Effector CD4-positive, alpha-beta T cell (primary cell): ENCODE data around the gene GMPR2.
A peak's percentile ranks its signal among the peaks of the same experiment; 100 is the strongest.
"Not testable (repeated sequence)": the region's sequence is repeated elsewhere in the genome, so short reads cannot be mapped to it uniquely, and the experiment has no call there.

ENCODE experiments used
- DNase-seq: peaks from one replicate; pipeline ENCODE4 v3.0.0-alpha.2; 2020

The GMPR2 gene

DNA sequence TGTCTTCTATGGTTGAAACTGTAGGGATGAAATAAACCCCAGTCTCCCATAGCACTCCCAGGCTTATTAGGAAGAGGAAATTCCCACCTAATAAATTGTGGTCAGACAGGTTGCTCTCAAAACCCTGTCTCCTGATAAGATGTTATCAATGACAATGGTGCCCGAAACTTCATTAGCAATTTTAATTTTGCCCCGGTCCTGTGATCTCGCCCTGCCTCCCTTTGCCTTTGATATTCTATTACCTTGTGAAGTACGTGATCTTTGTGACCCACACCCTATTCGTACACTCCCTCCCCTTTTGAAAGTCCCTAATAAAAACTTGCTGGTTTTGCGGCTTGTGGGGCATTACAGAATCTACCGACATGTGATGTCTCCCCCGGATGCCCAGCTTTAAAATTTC lies 30.2 kb upstream of the GMPR2 start:
- not testable (repeated sequence) for DNase-seq

DNA sequence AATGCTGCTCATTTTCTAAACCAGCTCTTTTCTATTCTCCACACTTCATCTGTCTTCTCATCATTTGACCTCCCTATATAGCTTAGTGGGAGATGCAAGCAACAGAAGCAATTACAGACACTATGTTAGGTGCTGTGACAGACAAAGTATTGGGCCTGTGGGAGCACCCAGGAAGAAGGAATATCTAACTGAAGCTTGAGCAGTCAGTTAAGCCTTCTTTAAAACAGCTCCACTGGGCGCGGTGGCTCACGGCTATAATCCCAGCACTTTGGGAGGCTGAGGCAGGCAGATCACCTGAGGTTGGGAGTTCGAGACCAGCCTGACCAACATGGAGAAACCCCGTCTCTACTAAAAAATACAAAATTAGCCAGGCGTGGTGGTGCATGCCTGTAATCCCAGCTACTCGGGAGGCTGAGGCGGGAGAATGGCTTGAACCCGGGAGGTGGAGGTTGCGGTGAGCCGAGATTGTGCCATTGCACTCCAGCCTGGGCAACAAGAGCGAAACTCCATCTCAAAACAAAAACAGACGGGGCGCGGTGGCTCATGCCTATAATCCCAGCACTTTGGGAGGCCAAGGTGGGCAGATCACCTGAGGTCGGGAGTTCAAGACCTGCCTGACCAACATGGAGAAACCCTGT lies 29.4 kb upstream of the GMPR2 start:
- DNase-seq, result not testable (repeated sequence)

DNA sequence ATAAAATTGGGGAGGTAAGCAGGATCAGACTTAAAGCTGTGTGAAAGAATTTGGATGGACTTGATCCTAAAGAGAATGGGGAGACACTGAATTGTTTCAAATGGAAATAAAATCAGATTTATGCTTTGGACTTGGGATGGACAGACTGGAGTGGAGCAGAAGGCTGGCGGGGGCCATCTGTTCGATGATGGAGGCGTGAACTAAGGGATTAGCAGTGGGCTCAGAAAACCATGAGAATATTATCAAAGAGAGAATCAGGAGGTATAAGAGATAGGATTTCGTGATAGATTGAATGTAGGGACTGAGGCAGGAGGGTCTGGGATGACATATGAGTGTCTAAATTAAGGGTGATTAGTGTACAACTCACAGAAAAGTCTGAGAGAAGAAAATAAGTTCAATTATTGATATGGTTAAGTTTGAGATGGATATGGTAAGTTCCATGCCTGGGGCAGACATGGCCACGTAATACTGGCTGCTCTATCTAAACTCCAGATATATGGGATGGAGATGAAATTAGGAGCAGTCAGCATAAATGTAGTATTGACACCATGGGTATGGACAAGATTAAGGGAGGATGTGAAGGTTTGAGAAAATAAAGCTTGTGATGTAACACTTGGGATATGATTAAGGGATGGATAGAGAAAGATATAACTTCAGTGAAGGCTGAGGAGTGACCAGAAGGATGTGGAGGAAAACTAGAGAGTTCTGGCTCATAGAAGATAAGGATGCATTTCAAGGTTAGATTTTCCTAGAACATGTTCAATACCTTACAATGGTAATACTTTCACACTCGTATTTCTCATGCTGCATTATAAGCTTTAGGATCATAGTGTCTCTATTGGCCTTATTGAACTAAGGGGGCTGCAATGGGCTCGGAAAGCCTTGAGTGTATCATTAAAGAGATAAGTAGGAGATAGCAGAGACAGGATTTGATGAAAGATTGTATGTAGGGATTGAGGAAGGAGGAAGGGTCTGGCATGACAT lies 28.3 kb upstream of the GMPR2 start:
- no peak for DNase-seq

- no peak for DNase-seq
Observed at GRCh38 chr14:24206260-24207103, 26.2 kb upstream of the GMPR2 start.

DNA sequence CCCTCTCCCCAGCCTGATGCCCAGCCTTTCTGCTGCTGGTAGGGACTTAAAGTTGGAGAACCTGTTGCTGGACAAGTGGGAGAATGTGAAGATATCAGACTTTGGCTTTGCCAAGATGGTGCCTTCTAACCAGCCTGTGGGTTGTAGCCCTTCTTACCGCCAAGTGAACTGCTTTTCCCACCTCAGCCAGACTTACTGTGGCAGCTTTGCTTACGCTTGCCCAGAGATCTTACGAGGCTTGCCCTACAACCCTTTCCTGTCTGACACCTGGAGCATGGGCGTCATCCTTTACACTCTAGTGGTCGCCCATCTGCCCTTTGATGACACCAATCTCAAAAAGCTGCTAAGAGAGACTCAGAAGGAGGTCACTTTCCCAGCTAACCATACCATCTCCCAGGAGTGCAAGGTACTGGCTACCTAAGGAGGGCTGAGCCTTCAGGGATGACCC lies 25.6 kb upstream of the GMPR2 start:
- no peak for DNase-seq

- DNase-seq, result no peak
Observed at GRCh38 chr14:24207625-24208024, 25.1 kb upstream of the GMPR2 start.

GRCh38 chr14:24211311-24211710 lies 21.4 kb upstream of the GMPR2 start:
- no peak for DNase-seq

- peak; percentile 97 for DNase-seq
Observed at GRCh38 chr14:24212924-24213865, 19.5 kb upstream of the GMPR2 start, which contains the start of gene CHMP4A. Gene CHMP4A, minus strand, starts transcription at chr14:24213488. Its CDS starts 49 bp downstream, at chr14:24213439.

DNA sequence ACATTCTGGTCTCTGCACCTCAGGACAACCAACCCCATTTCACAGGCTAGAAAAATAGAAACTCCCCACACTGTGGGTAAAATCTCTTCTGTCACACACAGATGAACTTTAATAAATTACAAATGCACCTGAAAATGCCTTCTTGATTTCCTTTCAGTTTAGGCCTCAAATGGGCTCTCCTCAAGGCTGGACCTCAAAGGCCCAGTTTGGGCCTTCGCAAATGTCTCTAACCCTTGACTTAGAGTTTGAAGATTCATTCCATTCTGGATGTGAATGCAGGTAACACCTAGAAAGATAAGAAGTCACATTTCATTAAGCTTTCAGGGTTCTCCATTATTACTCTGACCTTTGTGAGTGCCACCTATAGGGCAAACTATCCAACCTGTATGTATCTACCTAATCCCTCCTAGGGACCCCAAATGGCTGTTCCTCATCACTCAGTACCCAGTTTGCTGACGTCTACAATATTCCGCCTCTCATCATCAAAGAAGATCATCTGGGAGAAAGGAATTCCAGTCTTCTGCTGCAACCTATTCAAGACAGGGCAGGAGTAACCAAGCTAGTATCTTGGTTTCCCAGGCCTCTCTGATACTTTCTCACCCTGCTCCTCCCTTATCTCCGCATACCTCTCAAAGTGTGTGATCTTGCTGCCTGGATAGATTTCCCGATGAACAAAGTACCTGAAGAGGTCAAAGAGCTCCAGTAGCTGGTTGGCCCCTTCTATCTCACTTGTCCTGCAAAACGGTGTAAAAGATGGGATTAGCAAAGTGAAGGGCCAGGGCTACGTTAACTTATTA lies 18.7 kb upstream of the GMPR2 start:
- DNase-seq, result no peak

- peak; percentile 85 for DNase-seq
Observed at GRCh38 chr14:24215495-24216344, 17.0 kb upstream of the GMPR2 start, which contains the start of gene MDP1. Gene MDP1, minus strand, starts transcription at chr14:24216066. Its CDS starts 111 bp downstream, at chr14:24215955.

- DNase-seq, result no peak
Observed at GRCh38 chr14:24216345-24216699, 16.4 kb upstream of the GMPR2 start.

DNA sequence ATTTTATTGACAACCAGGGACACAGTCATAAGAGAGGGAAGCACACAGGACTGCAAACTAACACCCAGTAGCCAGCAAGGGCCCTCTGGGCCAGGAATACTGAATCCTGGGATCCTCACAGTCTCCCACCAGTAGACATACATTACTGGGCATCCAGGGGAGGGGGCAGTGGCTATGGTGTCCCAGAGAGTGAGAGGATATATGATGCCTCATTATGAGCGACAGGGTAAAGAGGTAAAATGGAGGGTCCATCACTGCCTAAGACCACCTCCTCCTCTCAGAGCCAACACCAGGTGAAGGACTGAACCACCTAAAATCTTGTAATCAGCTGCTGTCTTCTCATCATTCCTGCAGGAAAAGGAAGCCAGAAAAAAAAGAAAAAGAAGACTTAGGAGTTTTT lies 15.9 kb upstream of the GMPR2 start:
- DNase-seq, result not testable (repeated sequence)

GRCh38 chr14:24219080-24219479 lies 13.6 kb upstream of the GMPR2 start:
- DNase-seq, result no peak

- DNase-seq, result no peak
Observed at GRCh38 chr14:24219521-24219920, 13.2 kb upstream of the GMPR2 start.

GRCh38 chr14:24222987-24223386 lies 9.7 kb upstream of the GMPR2 start:
- not testable (repeated sequence) for DNase-seq

DNA sequence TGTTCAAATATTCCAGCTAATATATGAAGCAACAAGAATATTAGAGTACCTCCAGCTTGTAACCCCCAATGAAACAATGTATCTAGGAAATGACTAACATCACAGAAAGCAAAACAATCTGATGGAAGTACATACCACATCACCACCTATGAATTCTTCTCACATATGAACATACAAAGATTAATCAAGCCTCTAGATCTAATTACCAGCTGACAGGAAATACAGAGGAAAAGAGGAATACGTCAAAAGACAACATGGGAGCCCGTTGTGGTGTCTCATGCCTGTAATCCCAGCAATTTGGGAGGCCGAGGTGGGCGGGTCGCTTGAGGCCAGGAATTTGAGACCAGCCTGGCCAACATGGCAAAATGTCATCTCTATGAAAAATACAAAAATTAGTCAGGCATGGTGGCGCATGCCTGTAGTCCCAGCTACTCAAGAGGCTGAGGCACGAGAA lies 8.1 kb upstream of the GMPR2 start:
- DNase-seq, result no peak

DNA sequence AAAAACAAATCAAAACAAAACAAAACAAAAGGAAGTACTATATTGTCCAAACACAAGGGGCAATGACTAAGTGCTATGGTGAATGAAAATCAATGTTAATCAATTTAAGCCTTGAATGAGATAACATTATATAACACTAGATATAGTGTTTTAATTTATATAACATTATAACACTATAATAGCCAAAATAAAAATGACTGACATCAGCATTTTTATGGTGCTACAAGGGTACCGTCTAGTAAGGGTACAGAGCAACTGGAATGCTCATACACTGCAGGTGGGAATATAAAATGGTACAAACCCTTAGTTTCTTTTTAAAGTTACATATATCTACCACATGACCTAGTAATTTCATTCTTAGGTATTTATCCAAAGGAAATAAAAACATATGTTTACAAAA lies 6.3 kb upstream of the GMPR2 start:
- no peak for DNase-seq

DNA sequence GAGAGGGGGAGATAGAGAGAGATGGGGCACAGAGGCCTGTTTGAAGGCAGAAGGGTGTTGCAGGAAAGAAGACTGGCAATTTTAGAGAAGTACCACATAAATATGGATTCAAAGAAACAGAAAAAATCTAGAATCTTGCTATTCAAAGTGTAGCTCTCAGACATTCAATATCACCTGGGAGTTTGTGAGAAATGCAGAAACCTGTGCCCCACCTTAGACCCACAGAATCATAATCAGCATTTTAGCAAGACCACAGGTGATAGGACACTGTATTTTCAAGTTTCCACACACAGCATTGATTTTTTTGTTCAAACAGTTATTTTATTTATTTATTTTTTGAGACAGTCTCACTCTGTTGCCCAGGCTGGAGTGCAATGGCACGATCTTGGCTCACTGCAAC lies 3.8 kb upstream of the GMPR2 start:
- DNase-seq, result no peak

DNA sequence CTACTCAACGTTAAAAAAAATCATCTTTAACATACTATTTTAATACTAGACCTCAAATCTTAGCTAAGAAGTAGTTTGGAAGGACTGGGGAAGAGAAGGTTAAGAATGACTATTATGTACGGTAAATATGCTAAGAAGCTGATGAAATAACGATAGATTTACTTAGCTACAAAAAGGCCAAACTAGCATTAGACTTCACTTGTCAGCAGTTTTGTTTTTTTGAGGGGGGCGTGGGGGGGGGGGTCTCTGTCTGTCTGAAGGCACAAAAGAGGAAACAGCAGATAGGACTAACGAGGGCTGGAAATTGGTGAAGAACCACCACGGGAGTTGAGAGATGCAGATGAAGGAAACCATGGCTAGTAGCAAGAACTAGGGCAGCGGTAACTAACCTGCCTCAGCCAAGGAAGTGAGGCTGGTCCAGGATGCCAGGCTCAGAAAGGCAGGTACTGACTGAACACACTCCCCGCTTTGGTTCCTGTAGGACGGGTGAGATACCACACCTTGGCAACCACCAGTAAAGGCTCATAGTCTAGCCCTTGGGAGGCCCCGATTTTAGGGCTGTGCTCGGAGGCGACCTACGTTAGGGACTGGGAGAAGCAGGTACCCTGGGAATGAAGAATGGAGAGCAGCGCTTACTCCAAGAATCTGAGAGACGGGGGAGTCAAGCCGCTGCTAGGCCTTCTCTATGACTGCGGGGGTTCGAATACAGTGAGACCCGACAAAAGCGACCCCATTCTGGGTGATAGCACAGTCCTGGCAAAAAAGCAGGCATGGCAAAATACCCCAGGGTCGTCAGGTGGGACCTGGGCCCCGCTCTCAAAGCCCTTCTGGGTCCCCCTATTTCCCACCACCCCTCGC lies 1.2 kb upstream of the GMPR2 start:
- DNase-seq, result no peak
